HG03432 (cell line): ENCODE data around the gene HS1BP3.

Source experiments
- ATAC-seq: cut with Tn5 transposase; IDR thresholded peaks from one replicate; pipeline ENCODE4 v1.9.1; 2021; ENCODE audit warnings: mild to moderate bottlenecking, moderate library complexity; ENCODE audit not compliant: unreplicated experiment

HS1BP3 gene

DNA sequence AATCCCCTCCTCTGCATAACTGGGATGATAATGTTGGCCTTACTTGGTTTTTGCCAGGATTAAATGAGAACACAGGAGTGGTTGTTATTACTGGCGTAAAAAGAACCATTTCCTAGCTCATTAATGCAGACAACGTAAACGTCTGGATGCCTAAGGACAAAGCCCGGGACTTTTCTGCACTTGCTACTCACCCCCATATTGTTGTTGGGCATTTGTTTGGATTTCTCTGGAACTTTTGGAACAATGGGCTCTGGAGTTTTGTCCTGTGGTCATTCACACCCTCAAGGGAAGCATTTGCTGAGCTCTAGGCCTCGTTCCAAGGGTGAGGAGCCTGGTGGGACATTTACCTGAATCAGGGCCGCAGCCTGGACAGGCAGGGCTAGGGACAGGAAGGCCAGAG is 76.0 kb downstream of the HS1BP3 start:
- ATAC-seq = no peak

DNA sequence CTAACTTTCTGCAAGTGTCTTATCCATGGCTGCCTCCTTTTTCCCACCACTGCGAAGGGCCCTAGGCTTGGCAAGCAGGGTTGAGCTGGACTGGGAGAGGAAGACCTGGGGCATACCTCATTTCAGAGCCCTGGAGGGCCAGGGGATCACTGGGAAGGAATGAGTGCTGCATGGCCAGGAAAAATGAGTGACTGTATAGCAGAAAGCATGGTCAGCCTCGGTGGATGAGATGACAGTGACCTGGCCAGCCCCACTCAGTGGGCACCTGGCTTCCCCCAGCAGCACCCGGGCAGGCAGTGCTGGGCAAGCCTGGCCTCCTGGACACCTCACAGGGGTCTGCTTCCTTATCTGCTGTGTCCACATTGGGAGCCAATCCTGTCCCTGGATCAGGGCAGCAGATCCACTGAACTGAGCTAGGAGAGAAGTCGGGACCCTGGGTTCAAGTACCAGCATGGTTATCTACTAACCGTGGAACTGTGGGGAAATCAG is 76.4 kb downstream of the HS1BP3 start:
- ATAC-seq = no peak

DNA sequence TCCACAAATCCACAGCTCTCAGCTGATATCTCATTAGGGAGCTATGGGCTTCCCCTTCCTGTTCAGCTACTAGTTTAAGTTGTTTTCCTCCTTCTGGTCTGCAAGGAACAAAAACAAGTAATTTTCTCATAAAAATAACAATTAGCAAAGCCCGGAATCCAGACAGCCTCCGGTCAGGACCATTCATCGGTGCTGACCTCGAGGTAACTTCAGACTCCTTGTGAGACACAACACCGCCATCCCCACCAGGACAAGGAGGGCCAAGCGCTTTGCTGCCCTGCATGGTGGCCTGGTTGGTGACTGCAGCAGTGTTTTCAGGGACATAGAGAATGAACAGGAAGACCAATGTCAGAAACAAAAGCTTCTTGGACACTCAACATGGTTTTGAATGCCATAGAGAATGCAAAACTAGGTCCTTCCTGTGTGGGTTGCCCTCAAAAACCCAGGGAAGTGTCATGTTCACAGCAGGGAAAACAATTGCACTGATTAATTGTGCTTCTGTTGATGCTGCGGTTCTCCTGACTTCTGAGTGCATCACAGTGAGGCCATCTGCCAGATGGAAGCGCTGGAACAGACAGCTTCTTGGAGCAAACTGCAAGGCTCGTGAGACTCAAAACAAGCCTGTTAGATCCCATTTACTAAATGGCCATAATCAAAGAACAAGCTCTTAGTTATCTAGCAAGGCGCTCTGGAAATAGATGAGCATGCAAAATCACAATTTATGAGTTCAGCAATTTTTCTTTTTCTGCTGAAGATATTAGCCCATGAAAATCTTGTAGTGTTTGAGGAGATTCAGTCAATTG is 77.1 kb downstream of the HS1BP3 start:
- ATAC-seq = no peak

DNA sequence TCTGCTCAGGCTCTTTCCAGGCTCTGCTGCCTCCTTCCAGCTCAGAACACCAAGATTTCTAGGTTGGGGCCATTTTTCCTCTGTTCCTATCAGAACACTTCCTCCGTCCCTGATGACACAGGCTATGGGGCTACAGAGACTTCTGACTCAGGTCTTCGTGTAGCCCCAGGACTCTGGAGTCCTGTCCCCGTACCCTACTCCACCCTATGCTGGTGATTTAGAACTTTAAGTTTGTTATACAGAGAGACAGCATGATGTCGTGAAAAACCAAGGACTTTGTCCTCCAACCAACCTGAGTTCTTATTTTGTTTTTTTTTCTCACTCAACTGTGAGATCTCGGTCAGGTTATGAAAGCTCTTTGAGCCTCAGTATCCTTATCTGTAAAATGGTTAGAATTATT is 78.7 kb downstream of the HS1BP3 start:
- ATAC-seq = no peak

DNA sequence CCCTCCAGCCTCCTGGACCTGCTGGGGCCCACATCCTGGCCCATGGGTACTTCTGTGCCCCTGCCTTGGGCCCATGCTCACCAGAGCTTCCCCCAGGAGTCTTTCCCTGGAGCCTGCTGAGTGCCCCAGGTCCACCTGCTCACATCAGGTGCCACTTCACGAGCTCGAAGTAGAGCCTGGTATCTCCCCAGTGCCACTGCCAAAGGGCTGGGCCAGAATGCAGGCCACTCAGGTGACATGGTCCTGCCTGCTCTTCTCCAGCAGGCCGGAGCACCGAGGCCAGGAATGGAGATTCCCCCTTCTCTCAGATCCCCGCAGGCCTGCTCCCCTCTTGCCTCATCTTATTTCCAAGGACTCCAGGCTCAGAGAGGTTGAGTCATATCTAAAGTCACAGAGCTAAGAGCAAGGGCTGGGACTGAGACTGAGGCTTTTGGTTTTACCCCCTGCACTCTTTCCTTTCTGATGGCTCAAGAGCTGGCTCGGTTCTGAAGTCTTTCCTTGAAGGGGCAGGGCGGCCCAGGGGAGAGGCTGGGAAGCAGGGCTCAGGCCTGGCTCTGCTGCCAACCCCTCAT is 79.2 kb downstream of the HS1BP3 start:
- no peak for ATAC-seq

DNA sequence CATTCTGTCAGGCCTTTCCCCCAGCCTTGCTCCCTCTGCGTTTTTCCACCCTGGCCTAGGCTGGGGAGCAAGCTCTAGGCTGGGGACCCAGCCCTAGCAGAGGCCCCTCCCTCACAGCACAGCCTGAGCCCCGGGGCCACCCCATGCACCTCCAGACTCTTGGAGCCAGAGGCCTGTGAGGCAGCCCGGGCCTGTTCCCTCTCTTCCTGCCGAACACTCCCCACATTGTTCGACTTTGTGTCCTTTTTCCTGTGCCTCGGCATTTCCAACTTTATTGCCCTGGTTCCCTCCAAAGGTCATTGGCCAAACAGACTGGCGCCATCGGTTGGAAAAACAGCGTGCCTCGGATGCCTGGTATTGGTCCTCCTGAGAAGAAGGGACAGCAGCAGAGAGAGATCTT is 79.7 kb downstream of the HS1BP3 start:
- no peak for ATAC-seq

DNA sequence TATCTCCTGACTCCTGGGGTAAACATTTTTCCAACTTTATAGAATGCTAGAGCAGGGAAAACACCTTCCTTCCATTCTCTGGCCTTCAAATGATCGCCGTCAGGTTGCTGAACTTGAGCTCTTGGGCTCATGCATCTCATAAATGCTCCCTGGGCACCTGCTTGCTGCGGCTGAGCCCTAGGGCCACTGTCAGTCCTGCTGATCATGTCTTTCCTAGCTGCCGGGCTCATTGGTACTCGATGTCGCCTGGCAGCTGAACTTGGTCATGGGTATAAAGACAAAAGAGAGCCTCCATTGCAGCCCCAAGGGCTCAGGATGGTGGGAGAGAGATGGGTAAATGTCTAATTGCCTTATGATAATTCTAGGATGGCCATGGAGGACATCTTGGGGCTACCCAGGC is 80.6 kb downstream of the HS1BP3 start:
- ATAC-seq = no peak

DNA sequence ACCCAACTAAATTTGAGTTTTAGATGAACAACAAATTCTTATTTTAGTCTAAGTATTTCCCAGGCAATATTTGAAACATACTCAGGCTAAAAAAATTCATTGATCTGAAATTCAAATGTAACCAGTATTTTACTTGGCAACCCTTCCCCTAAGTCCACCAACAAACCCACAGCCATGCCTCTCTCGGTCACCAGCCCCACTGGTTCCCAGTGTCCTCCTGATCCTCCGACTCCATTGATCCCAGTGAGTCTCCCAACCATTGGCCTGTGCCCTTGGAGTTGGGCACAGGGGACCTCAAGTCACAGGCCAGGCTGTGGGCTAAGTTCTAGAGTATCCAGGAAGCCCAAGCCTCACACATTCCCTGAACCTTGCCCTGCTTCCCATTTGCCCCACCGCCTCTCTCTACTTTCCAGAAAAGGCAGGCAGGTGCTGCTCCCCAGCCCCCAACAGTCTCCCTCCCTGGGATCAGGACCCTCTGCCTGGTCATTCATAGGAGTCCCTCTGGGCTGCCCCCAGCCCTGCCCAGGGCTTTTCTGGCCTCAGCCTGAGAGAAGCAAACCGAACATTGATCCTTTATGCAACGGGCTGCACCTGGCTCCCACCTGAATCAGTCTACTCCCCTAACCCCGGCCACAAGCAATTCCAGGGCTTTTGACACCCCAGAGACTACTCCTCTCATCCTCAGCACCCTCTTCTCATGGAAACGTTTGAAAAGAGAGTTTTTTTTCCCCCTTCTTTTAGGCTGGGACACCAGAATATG is 81.3 kb downstream of the HS1BP3 start:
- ATAC-seq = no peak

DNA sequence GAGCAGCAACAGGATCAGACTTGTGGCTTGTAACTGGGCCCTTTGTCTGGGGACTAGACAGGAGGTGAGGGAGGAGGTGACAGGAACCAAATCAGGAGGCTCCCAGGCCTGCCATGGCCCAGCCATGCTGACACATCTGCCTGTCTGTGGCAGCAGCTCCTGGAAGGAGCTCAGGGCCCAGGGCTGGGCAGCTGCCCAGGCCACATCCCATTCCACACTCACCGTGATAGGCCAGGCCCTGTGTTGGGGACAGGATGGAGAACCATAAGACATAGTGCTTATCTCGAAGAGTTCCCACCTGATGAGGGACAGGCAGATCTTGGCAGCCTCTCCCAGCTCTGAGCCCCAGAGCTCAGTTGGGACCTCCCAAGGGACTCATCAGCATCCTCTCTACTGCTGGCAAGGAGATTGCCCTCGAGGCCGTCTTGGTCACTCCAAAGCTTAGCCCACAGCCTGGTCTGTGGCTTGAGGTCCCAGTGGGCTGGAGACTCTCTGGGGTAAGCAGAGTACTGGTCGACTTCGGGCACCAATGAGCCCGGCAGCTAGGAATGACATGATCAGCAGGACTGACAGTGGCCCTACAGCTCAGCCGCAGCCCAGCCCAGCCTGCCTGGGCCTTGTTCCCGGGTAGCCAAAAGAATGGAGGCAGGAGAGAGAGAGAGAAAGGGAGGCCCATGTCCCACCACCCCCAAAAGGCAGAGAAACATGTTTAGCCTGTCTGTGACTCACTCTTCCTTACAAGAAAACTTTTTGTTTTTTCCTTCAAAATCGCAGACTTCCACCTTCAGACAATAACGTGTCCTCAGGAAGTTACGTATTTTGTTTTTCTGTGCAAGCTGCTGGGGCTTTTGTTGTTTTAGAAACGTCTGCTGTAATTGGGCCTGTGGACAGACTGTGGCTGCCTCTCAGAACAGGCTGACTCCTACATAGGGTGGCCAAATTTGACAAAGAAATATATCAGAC is 82.1 kb downstream of the HS1BP3 start:
- ATAC-seq = no peak

DNA sequence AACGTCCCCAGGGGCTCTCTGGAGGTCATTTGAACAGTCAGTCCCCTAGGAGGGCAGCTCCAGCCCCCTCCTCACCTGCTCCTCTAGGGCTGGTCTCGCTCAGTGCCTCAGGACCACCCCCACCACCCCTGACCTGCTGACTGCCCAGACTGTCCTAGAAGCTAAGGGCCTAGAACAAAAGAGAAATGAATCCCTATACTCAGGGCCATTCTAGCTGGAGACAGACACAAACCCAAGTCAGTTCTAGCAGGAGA is 83.0 kb downstream of the HS1BP3 start:
- ATAC-seq = no peak
